Ramos (cell line): ENCODE results near the gene STK35.

ENCODE experiments used
- in situ Hi-C: fragments of 300-500 bp; cut with MboI; formaldehyde crosslinking; loops from one replicate; pipeline ENCODE4 v1.14.3; 2022; ENCODE audit warnings: low sequenced_read_pairs; ENCODE audit not compliant: unreplicated experiment

Gene STK35

GRCh38 chr20:2103461-2104153 is 2.0 kb downstream of the STK35 start:
- in situ Hi-C loops = no loop called here

- in situ Hi-C loops = no loop called here
Observed at GRCh38 chr20:2104236-2104635, 2.6 kb downstream of the STK35 start.

GRCh38 chr20:2108498-2108897 is 6.9 kb downstream of the STK35 start:
- in situ Hi-C loops = no loop called here

- in situ Hi-C loops = no loop called here
Observed at GRCh38 chr20:2108987-2109386, 7.4 kb downstream of the STK35 start.

GRCh38 chr20:2109425-2110210 is 8.0 kb downstream of the STK35 start:
- in situ Hi-C loops = no loop called here

GRCh38 chr20:2112910-2113309 is 11.3 kb downstream of the STK35 start:
- in situ Hi-C loops = no loop called here

GRCh38 chr20:2114127-2114959 is 12.7 kb downstream of the STK35 start:
- in situ Hi-C loops = no loop called here

GRCh38 chr20:2114990-2115681 is 13.5 kb downstream of the STK35 start:
- in situ Hi-C loops = no loop called here

GRCh38 chr20:2116170-2116940 is 14.7 kb downstream of the STK35 start:
- in situ Hi-C loops = no loop called here

GRCh38 chr20:2118783-2119182 is 17.2 kb downstream of the STK35 start:
- in situ Hi-C loops = no loop called here

GRCh38 chr20:2122936-2123335 is 21.3 kb downstream of the STK35 start:
- in situ Hi-C loops = no loop called here

GRCh38 chr20:2123720-2124119 is 22.1 kb downstream of the STK35 start:
- in situ Hi-C loops = no loop called here

- in situ Hi-C loops = no loop called here
Observed at GRCh38 chr20:2124564-2125213, 23.1 kb downstream of the STK35 start.

- in situ Hi-C loops = no loop called here
Observed at GRCh38 chr20:2125474-2126112, 24.0 kb downstream of the STK35 start.

GRCh38 chr20:2127238-2127637 is 25.6 kb downstream of the STK35 start:
- in situ Hi-C loops = no loop called here

GRCh38 chr20:2128542-2128941 is 26.9 kb downstream of the STK35 start:
- in situ Hi-C loops = no loop called here

GRCh38 chr20:2130062-2130591 is 28.5 kb downstream of the STK35 start:
- in situ Hi-C loops = no loop called here

GRCh38 chr20:2130683-2131082 is 29.1 kb downstream of the STK35 start:
- in situ Hi-C loops = no loop called here
